Tibial nerve (tissue), 4 donors: ENCODE measurements around the gene KEL. TPM values are rescaled to one million over a fixed set of nuclear protein-coding genes. Genes with fewer than 3 reads are reported as not detected.

Source experiments
- DNase-seq, 2 donors: peaks; one replicate each; pipeline ENCODE4 v3.0.0-alpha.2; 2019; ENCODE audit warnings: low spot score in 2 of 2
- H3K27ac ChIP-seq, 4 donors: fragments of 200-600 bp; sonication (generic) in 3 of 4; one replicate each; pipeline ENCODE4 v1.5.1; 2017 to 2019; ENCODE audit warnings: mild to moderate bottlenecking in 1 of 4
- H3K27me3 ChIP-seq, 2 donors: fragments of 200-600 bp; sonication (generic) in 1 of 2; one replicate each; pipeline versions ENCODE4 v1.5.1 to v1.6.0; 2017 to 2019
- H3K36me3 ChIP-seq, 3 donors: fragments of 200-600 bp; sonication (generic); one replicate each; pipeline ENCODE4 v1.5.1; 2018 to 2019
- H3K4me1 ChIP-seq, 4 donors: fragments of 200-600 bp; sonication (generic) in 3 of 4; one replicate each; pipeline ENCODE4 v1.5.1; 2017 to 2019
- H3K4me3 ChIP-seq, 4 donors: fragments of 200-600 bp; sonication (generic) in 3 of 4; one replicate each; pipeline ENCODE4 v1.5.1; 2017 to 2019; ENCODE audit warnings: mild to moderate bottlenecking in 1 of 4, moderate library complexity in 1 of 4
- H3K9me3 ChIP-seq, 4 donors: fragments of 200-600 bp; sonication (generic) in 3 of 4; one replicate each; pipeline ENCODE4 v1.5.1; 2017 to 2019
- CTCF ChIP-seq, 5 experiments: fragments of 200-600 bp in 3 of 5; fragments of 450-650 bp in 2 of 5; sonication (generic) in 3 of 5; IDR thresholded peaks; one replicate each; pipeline ENCODE4 v1.5.1; 2016 to 2019; ENCODE audit warnings: antibody characterized with exemption in 5 of 5, mild to moderate bottlenecking in 3 of 5, moderate library complexity in 2 of 5
- EP300 ChIP-seq, 2 donors: sonication (generic); formaldehyde crosslinking; IDR thresholded peaks; one replicate each; pipeline ENCODE4 v1.6.1; 2017; ENCODE audit warnings: antibody characterized with exemption in 2 of 2, mild to moderate bottlenecking in 1 of 2
- POLR2A ChIP-seq, 2 donors: fragments of 450-650 bp; IDR thresholded peaks; one replicate each; pipeline ENCODE4 v1.6.1; 2017; ENCODE audit warnings: antibody characterized with exemption in 2 of 2, mild to moderate bottlenecking in 2 of 2, moderate library complexity in 2 of 2
- WGBS, 2 donors: methylation state at CpG; one replicate each; pipeline ENCODE4 v1.1.5; 2018; 5-methylcytosine and 5-hydroxymethylcytosine counted together
- total RNA-seq, 4 donors: library from RNA; depleted of rRNA; stranded (reverse); fragments of >200 nt; gene quantifications; one replicate each; pipeline ENCODE4 v1.1.0, GENCODE V29; 2016

KEL gene
- total RNA-seq, 4 donors from 2014 or later, result 0.59 to 0.87 (median 0.61) TPM

- H3K27me3 ChIP-seq, result no peaks in the 10 kb centered on the region
- no peak for DNase-seq
- 43 to 52% methylated on average over 1 of the region's 1 CpG for WGBS, 2 donors
- H3K27ac ChIP-seq, result no peak overlapping the region
- no peaks in the 10 kb centered on the region for H3K9me3 ChIP-seq
- H3K4me1 ChIP-seq, result no peaks in the 10 kb centered on the region
- TF ChIP-seq CTCF (IDR thresholded peaks at IDR 0.05) (no peak), EP300 (IDR thresholded peaks at IDR 0.05) (no peak), POLR2A (IDR thresholded peaks at IDR 0.05) (no peak)
- H3K4me3 ChIP-seq, result no peak overlapping the region
- no peaks in the 10 kb centered on the region for H3K36me3 ChIP-seq
Measured at GRCh38 chr7:142914121-142914520, 48.0 kb downstream of the KEL start.

- Histone ChIP-seq H3K4me3 (no peak overlapping the region), H3K9me3 (no peaks in the 10 kb centered on the region), H3K27ac (no peak overlapping the region), H3K27me3 (no peaks in the 10 kb centered on the region), H3K4me1 (no peaks in the 10 kb centered on the region), H3K36me3 (no peaks in the 10 kb centered on the region)
- 73 to 80% methylated on average over 2 of the region's 2 CpGs for WGBS, 2 donors
- no peak for DNase-seq
- TF ChIP-seq CTCF (IDR thresholded peaks at IDR 0.05) (no peak), EP300 (IDR thresholded peaks at IDR 0.05) (no peak), POLR2A (IDR thresholded peaks at IDR 0.05) (no peak)
Measured at GRCh38 chr7:142913566-142913965, 48.6 kb downstream of the KEL start.

- WGBS, 2 donors, result 39 to 52% methylated on average over 3 of the region's 3 CpGs
- no peak for TF ChIP-seq EP300 (IDR thresholded peaks at IDR 0.05)
- no peak for TF ChIP-seq CTCF (IDR thresholded peaks at IDR 0.05)
- no peak for TF ChIP-seq POLR2A (IDR thresholded peaks at IDR 0.05)
- Histone ChIP-seq H3K36me3 (no peaks in the 10 kb centered on the region), H3K27ac (no peak overlapping the region), H3K27me3 (no peaks in the 10 kb centered on the region), H3K4me1 (no peaks in the 10 kb centered on the region), H3K9me3 (no peaks in the 10 kb centered on the region), H3K4me3 (no peak overlapping the region)
- no peak for DNase-seq
Measured at GRCh38 chr7:142913051-142913450, 49.1 kb downstream of the KEL start.

- H3K36me3 ChIP-seq, result no peaks in the 10 kb centered on the region
- H3K4me3 ChIP-seq, result no peak overlapping the region
- H3K27ac ChIP-seq, result no peak overlapping the region
- TF ChIP-seq POLR2A (IDR thresholded peaks at IDR 0.05), result no peak
- no peak for TF ChIP-seq CTCF (IDR thresholded peaks at IDR 0.05)
- TF ChIP-seq EP300 (IDR thresholded peaks at IDR 0.05), result no peak
- 48 to 58% methylated on average over 2 of the region's 2 CpGs for WGBS, 2 donors
- H3K4me1 ChIP-seq, result no peaks in the 10 kb centered on the region
- H3K9me3 ChIP-seq, result no peaks in the 10 kb centered on the region
- no peak for DNase-seq
- no peaks in the 10 kb centered on the region for H3K27me3 ChIP-seq
Measured at GRCh38 chr7:142910481-142910880, 51.7 kb downstream of the KEL start.

GRCh38 chr7:142910031-142910433 is 52.1 kb downstream of the KEL start:
- no peaks in the 10 kb centered on the region for H3K36me3 ChIP-seq
- TF ChIP-seq POLR2A (IDR thresholded peaks at IDR 0.05) (no peak), EP300 (IDR thresholded peaks at IDR 0.05) (no peak), CTCF (IDR thresholded peaks at IDR 0.05) (no peak)
- DNase-seq, result no peak
- H3K9me3 ChIP-seq, result no peaks in the 10 kb centered on the region
- H3K27ac ChIP-seq, result no peak overlapping the region
- H3K27me3 ChIP-seq, result no peaks in the 10 kb centered on the region
- WGBS, 2 donors, result 66 to 73% methylated on average over 2 of the region's 2 CpGs
- no peaks in the 10 kb centered on the region for H3K4me1 ChIP-seq
- H3K4me3 ChIP-seq, result no peak overlapping the region
